IMR-90 (cell line): ENCODE measurements around the gene UMODL1. TPM values are rescaled to one million over a fixed set of nuclear protein-coding genes. Genes with fewer than 3 reads are reported as not detected.

Experiments
- ATAC-seq: fragments of 200-7000 bp; cut with Tn5 transposase; 2 replicates; pipeline ENCODE4 v1.9.1; 2020; ENCODE audit warnings: low read depth, mild to moderate bottlenecking, moderate library complexity
- BruUV-seq: library from RNA; stranded (reverse); fragments of 400-500 nt; replicated peaks from 2 replicates; lab custom pipeline; 2021; lab: Mats Ljungman, UMichigan
- CTCF ChIA-PET: fragments of 300-600 bp; formaldehyde crosslinking; extraction: SDS; loops from one replicate; lab custom pipeline; 2021; ENCODE audit warnings: antibody characterized with exemption; lab: Yijun Ruan, JAX
- POLR2A ChIA-PET: fragments of 300-600 bp; sonication (Branson Sonifier 250); formaldehyde crosslinking; loops from one replicate; lab custom pipeline; 2022; ENCODE audit warnings: antibody characterized with exemption; ENCODE audit not compliant: unreplicated experiment; lab: Charles Lee
- DNase-seq: peaks from one replicate; pipeline ENCODE4 v3.0.0; 2013
- H2AFZ ChIP-seq: replicated peaks from 2 replicates; pipeline ENCODE3; 2013; ENCODE audit warnings: low read length, mild to moderate bottlenecking; ENCODE audit not compliant: poor library complexity
- H2AK5ac ChIP-seq: 2 replicates; pipeline ENCODE4 v1.6.1; 2013; ENCODE audit warnings: low read depth, low read length, inconsistent platforms
- H2AK9ac ChIP-seq: replicated peaks from 2 replicates; pipeline ENCODE3; 2013; ENCODE audit warnings: mild to moderate bottlenecking, low read depth, low read length, moderate library complexity; ENCODE audit not compliant: poor library complexity
- H2BK120ac ChIP-seq: 2 replicates; pipeline ENCODE4 v1.6.1; 2013; ENCODE audit warnings: low read depth, low read length, inconsistent platforms
- H2BK15ac ChIP-seq: 3 replicates; pipeline ENCODE4 v1.6.1; 2013; ENCODE audit warnings: low read depth, low read length, inconsistent platforms
- H2BK20ac ChIP-seq: 2 replicates; pipeline ENCODE4 v1.6.1; 2013; ENCODE audit warnings: low read depth, mild to moderate bottlenecking, inconsistent platforms, low read length, moderate library complexity
- H2BK5ac ChIP-seq: 2 replicates; pipeline ENCODE4 v1.6.1; 2013; ENCODE audit warnings: mild to moderate bottlenecking, low read depth, low read length, inconsistent platforms; ENCODE audit not compliant: poor library complexity, severe bottlenecking
- H3K14ac ChIP-seq: replicated peaks from 2 replicates; pipeline ENCODE4 v1.6.1; 2013; ENCODE audit warnings: low read depth, low read length, inconsistent platforms
- H3K18ac ChIP-seq: 2 replicates; pipeline ENCODE4 v1.6.1; 2013; ENCODE audit warnings: low read depth, low read length, control low read depth
- H3K23ac ChIP-seq: 2 replicates; pipeline ENCODE4 v1.6.1; 2013; ENCODE audit warnings: low read depth, low read length, inconsistent platforms
- H3K27ac ChIP-seq: 2 replicates; pipeline ENCODE4 v1.5.1; 2013; ENCODE audit warnings: mild to moderate bottlenecking, control low read depth, low read length; ENCODE audit not compliant: insufficient read depth
- H3K27me3 ChIP-seq: 2 replicates; pipeline ENCODE4 v1.6.1; 2013; ENCODE audit warnings: low read length; ENCODE audit not compliant: control insufficient read depth, insufficient read depth
- H3K36me3 ChIP-seq: 2 replicates; pipeline ENCODE4 v1.6.1; 2013; ENCODE audit warnings: low read length, mixed read lengths; ENCODE audit not compliant: control insufficient read depth, insufficient read depth
- H3K4ac ChIP-seq: 2 replicates; pipeline ENCODE4 v1.6.1; 2013; ENCODE audit warnings: low read depth, low read length, inconsistent platforms
- H3K4me1 ChIP-seq: 2 replicates; pipeline ENCODE4 v1.6.1; 2013; ENCODE audit warnings: low read length, mixed read lengths; ENCODE audit not compliant: control insufficient read depth, insufficient read depth
- H3K4me2 ChIP-seq: 2 replicates; pipeline ENCODE4 v1.6.1; 2013; ENCODE audit warnings: low read depth, mild to moderate bottlenecking, control low read depth, low read length, moderate library complexity
- H3K4me3 ChIP-seq: 2 replicates; pipeline ENCODE4 v1.5.1; 2013; ENCODE audit warnings: low read depth, mild to moderate bottlenecking, control low read depth, low read length, moderate library complexity; ENCODE audit not compliant: insufficient read depth
- H3K56ac ChIP-seq: 2 replicates; pipeline ENCODE4 v1.6.1; 2013; ENCODE audit warnings: low read length, inconsistent platforms; ENCODE audit not compliant: insufficient read depth; ENCODE audit errors: extremely low read depth
- H3K79me1 ChIP-seq, 2 experiments: 2 replicates each; pipeline ENCODE4 v1.6.1; 2013; ENCODE audit warnings: low read length in 2 of 2, inconsistent platforms in 1 of 2, low read depth in 1 of 2
- H3K9ac ChIP-seq: 2 replicates; pipeline ENCODE4 v1.6.1; 2013; ENCODE audit warnings: low read depth, low read length, control low read depth
- H3K9me1 ChIP-seq: 2 replicates; pipeline ENCODE4 v1.6.1; 2013; ENCODE audit warnings: low read length, inconsistent platforms; ENCODE audit not compliant: insufficient read depth
- H3K9me3 ChIP-seq: 2 replicates; pipeline ENCODE4 v1.6.1; 2013; ENCODE audit warnings: low read length; ENCODE audit not compliant: control insufficient read depth, insufficient read depth
- H4K20me1 ChIP-seq: 2 replicates; pipeline ENCODE4 v1.6.1; 2013; ENCODE audit warnings: low read length, inconsistent platforms; ENCODE audit not compliant: insufficient read depth
- H4K5ac ChIP-seq: 2 replicates; pipeline ENCODE4 v1.6.1; 2013; ENCODE audit warnings: mild to moderate bottlenecking, low read depth, low read length, control low read depth
- H4K8ac ChIP-seq, 2 experiments: 2 replicates each; pipeline ENCODE4 v1.6.1; 2013; ENCODE audit warnings: low read depth in 2 of 2, low read length in 2 of 2, control low read depth in 1 of 2, inconsistent platforms in 1 of 2
- H4K91ac ChIP-seq: 2 replicates; pipeline ENCODE4 v1.6.1; 2013; ENCODE audit warnings: low read depth, low read length, inconsistent platforms; ENCODE audit not compliant: insufficient read depth
- CEBPB ChIP-seq: IDR thresholded peaks from 2 replicates; pipeline ENCODE4 v1.6.1; 2012; ENCODE audit warnings: low read depth, low read length, improper control_type of control experiment
- CHD1 ChIP-seq: IDR thresholded peaks from 2 replicates; pipeline ENCODE4 v1.6.1; 2012; ENCODE audit warnings: low read depth, low read length, improper control_type of control experiment
- CTCF ChIP-seq: conservative IDR thresholded peaks from 2 replicates; pipeline ENCODE4 v1.5.1; 2012; ENCODE audit warnings: mild to moderate bottlenecking, low read depth, low read length, improper control_type of control experiment
- FOS ChIP-seq: fragments of 150-350 bp; IDR thresholded peaks from 2 replicates; pipeline ENCODE4 v1.6.1; 2016; ENCODE audit warnings: low read depth, low read length
- MAFK ChIP-seq: IDR thresholded peaks from 2 replicates; pipeline ENCODE4 v1.6.1; 2012; ENCODE audit warnings: low read depth, low read length, improper control_type of control experiment
- MAZ ChIP-seq: IDR thresholded peaks from 2 replicates; pipeline ENCODE4 v1.6.1; 2012; ENCODE audit warnings: low read depth, mild to moderate bottlenecking, low read length, improper control_type of control experiment, moderate library complexity, borderline replicate concordance
- MXI1 ChIP-seq: IDR thresholded peaks from 2 replicates; pipeline ENCODE4 v1.6.1; 2012; ENCODE audit warnings: low read depth, mild to moderate bottlenecking, low read length, moderate library complexity, borderline replicate concordance
- NFE2L2 ChIP-seq: fragments of 150-350 bp; IDR thresholded peaks from 2 replicates; pipeline ENCODE4 v1.6.1; 2016; ENCODE audit warnings: low read depth, mild to moderate bottlenecking, low read length
- POLR2A ChIP-seq: IDR thresholded peaks from 2 replicates; pipeline ENCODE4 v1.6.1; 2012; ENCODE audit warnings: mild to moderate bottlenecking, low read depth, low read length
- RAD21 ChIP-seq: IDR thresholded peaks from 2 replicates; pipeline ENCODE4 v1.6.1; 2012; ENCODE audit warnings: low read length, improper control_type of control experiment
- RCOR1 ChIP-seq: IDR thresholded peaks from 2 replicates; pipeline ENCODE4 v1.6.1; 2012; ENCODE audit warnings: mild to moderate bottlenecking, low read length, improper control_type of control experiment; ENCODE audit not compliant: insufficient replicate concordance
- RFX5 ChIP-seq: IDR thresholded peaks from 2 replicates; pipeline ENCODE4 v1.8.0; 2012; ENCODE audit warnings: low read depth, mild to moderate bottlenecking, low read length, moderate library complexity
- SMC3 ChIP-seq: fragments of 150-350 bp; IDR thresholded peaks from 2 replicates; pipeline ENCODE4 v1.6.1; 2016; ENCODE audit warnings: low read depth, mild to moderate bottlenecking, antibody characterized with exemption, low read length, moderate library complexity
- USF2 ChIP-seq: fragments of 150-350 bp; IDR thresholded peaks from 2 replicates; pipeline ENCODE4 v1.6.1; 2017; ENCODE audit warnings: mild to moderate bottlenecking, antibody characterized with exemption, low read length, low read depth
- WGBS, 2 experiments: methylation state at CpG; one replicate each; pipeline versions ENCODE4 v1.1.5 to v1.1.7; 2013; ENCODE audit warnings: missing lambda C conversion rate in 2 of 2; ENCODE audit not compliant: insufficient read length in 1 of 2; ENCODE audit errors: extremely low coverage in 2 of 2; 5-methylcytosine and 5-hydroxymethylcytosine counted together
- dilution Hi-C: fragments of 300-500 bp; cut with HindIII; formaldehyde crosslinking; loops from one replicate; pipeline ENCODE4 v1.14.3; 2018; ENCODE audit warnings: low sequenced_read_pairs; ENCODE audit not compliant: unreplicated experiment
- in situ Hi-C: fragments of 300-500 bp; cut with MboI; formaldehyde crosslinking; loops from 3 replicates; pipeline ENCODE4 v1.14.3; 2019; ENCODE audit warnings: low sequenced_read_pairs, inconsistent platforms, mixed read lengths
- intact Hi-C: fragments of 100-400 bp; cut with micrococcal nuclease; formaldehyde crosslinking; loops from 2 replicates; pipeline ENCODE4 v1.10.0; 2022
- polyA plus RNA-seq, 3 experiments: library from polyadenylated mRNA; depleted of rRNA; stranded (reverse); fragments of >200 nt; gene quantifications; 2 replicates each; pipeline ENCODE4 v1.2.3, GENCODE V29; 2012; ENCODE audit warnings: low replicate concordance in 1 of 3
- total RNA-seq: library from RNA; depleted of rRNA; stranded (reverse); fragments of >200 nt; gene quantifications from 2 replicates; pipeline ENCODE4 v1.2.3, GENCODE V29; 2012
- TF ChIP-seq, protein P1 (sequence below): fragments of 150-350 bp; IDR thresholded peaks from 2 replicates; pipeline ENCODE4 v1.6.1; 2016; ENCODE audit warnings: low read depth, mild to moderate bottlenecking, low read length, moderate library complexity, borderline replicate concordance

Gene UMODL1
- total and polyA plus RNA-seq, 2 of the 4 experiments (the other 2 are of a cell fraction): 0.02 TPM; not detected in 1

GRCh38 chr21:42183374-42184266 is 112.5 kb downstream of the UMODL1 start:
- CTCF ChIA-PET: no interaction called here
- no peak for TF ChIP-seq SMC3
- TF ChIP-seq MAFK: no peak
- no peak for TF ChIP-seq RAD21
- TF ChIP-seq CHD1: no peak
- no peak for TF ChIP-seq RCOR1
- no peak for TF ChIP-seq CTCF
- TF ChIP-seq, protein P1, sequence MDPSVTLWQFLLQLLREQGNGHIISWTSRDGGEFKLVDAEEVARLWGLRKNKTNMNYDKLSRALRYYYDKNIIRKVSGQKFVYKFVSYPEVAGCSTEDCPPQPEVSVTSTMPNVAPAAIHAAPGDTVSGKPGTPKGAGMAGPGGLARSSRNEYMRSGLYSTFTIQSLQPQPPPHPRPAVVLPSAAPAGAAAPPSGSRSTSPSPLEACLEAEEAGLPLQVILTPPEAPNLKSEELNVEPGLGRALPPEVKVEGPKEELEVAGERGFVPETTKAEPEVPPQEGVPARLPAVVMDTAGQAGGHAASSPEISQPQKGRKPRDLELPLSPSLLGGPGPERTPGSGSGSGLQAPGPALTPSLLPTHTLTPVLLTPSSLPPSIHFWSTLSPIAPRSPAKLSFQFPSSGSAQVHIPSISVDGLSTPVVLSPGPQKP: no peak
- no peak for TF ChIP-seq MAZ
- no peak for TF ChIP-seq RFX5
- no peak for TF ChIP-seq POLR2A
- TF ChIP-seq FOS: no peak
- no peak for TF ChIP-seq NFE2L2
- no peak for TF ChIP-seq CEBPB
- no peak for TF ChIP-seq USF2
- no peak for TF ChIP-seq MXI1

More at GRCh38 chr21:42183374-42184266, 112.5 kb downstream of the UMODL1 start:
- H4K8ac ChIP-seq: no peak overlapping the region
- in situ Hi-C loops (no loop called here), intact Hi-C loops (no loop called here), dilution Hi-C loops (no loop called here)
- H2BK120ac ChIP-seq: no peak overlapping the region
- POLR2A ChIA-PET: no interaction called here
- H3K9me3 ChIP-seq: peaks cover 2% of the 10 kb centered on the region; the same call in 1 of the 2 replicates
- no peak overlapping the region for H3K14ac ChIP-seq
- H3K23ac ChIP-seq: no peak overlapping the region
- peak overlapping the region; percentile 32 for H2AFZ ChIP-seq
- H3K36me3 ChIP-seq: no peaks in the 10 kb centered on the region
- no peaks in the 10 kb centered on the region for H4K20me1 ChIP-seq
- no peak overlapping the region for H3K4me3 ChIP-seq
- H3K27me3 ChIP-seq: peaks cover 10% of the 10 kb centered on the region
- H3K9me1 ChIP-seq: peaks cover 10% of the 10 kb centered on the region
- no peak overlapping the region for H3K4me2 ChIP-seq
- H3K56ac ChIP-seq: no peak overlapping the region
- 83 to 100% methylated on average over 3 to 6 of the region's 6 CpGs for WGBS, 2 experiments
- DNase-seq (no peak), ATAC-seq (no peak)
- H2BK20ac ChIP-seq: no peak overlapping the region
- no peak overlapping the region for H3K9ac ChIP-seq
- H3K27ac ChIP-seq: no peak overlapping the region
- peak overlapping the region; percentile 55 for H2AK9ac ChIP-seq
- H2BK5ac ChIP-seq: peak overlapping the region; percentile 93
- no TSS peak for BruUV-seq
- no peak overlapping the region for H2BK15ac ChIP-seq
- no peak overlapping the region for H3K4ac ChIP-seq
- no peaks in the 10 kb centered on the region for H3K4me1 ChIP-seq
- H2AK5ac ChIP-seq: 0 out of 2 replicates have a peak overlapping the region, but pooled peaks have one; percentile 1
- H4K5ac ChIP-seq: no peak overlapping the region
- H3K79me1 ChIP-seq: no peaks in the 10 kb centered on the region
- no peak overlapping the region for H3K18ac ChIP-seq
- no peak overlapping the region for H4K91ac ChIP-seq
